Liver (tissue), 9 donors: Measurements from ENCODE around the gene RHOT2. TPM values are rescaled to one million over a fixed set of nuclear protein-coding genes. Genes with fewer than 3 reads are reported as not detected.
A peak's percentile ranks its signal among the peaks of the same experiment; 100 is the strongest.

Experiments used
- DNase-seq: peaks from one replicate; pipeline ENCODE4 v3.0.0-alpha.2; 2017; ENCODE audit warnings: low spot score
- H3K27ac ChIP-seq, 2 donors: one replicate each; pipeline ENCODE4 v1.7.0; 2013; ENCODE audit warnings: inconsistent platforms in 2 of 2, low read length in 2 of 2, control low read depth in 1 of 2, low read depth in 1 of 2, mild to moderate bottlenecking in 1 of 2
- H3K27me3 ChIP-seq, 4 donors: one replicate each; pipeline versions ENCODE4 v1.6.1 to v1.7.0; 2013; ENCODE audit warnings: low read length in 3 of 4, inconsistent platforms in 1 of 4, mild to moderate bottlenecking in 1 of 4, moderate library complexity in 1 of 4; ENCODE audit not compliant: control insufficient read depth in 4 of 4, insufficient read depth in 4 of 4
- H3K36me3 ChIP-seq, 4 donors: one replicate each; pipeline versions ENCODE4 v1.6.1 to v1.7.0; 2013; ENCODE audit warnings: low read length in 3 of 4, mild to moderate bottlenecking in 3 of 4, low read depth in 1 of 4, moderate library complexity in 1 of 4; ENCODE audit not compliant: control insufficient read depth in 4 of 4, insufficient read depth in 3 of 4
- H3K4me1 ChIP-seq, 4 donors: one replicate each; pipeline versions ENCODE4 v1.6.1 to v1.7.0; 2013; ENCODE audit warnings: low read length in 3 of 4, mild to moderate bottlenecking in 3 of 4, moderate library complexity in 1 of 4; ENCODE audit not compliant: control insufficient read depth in 4 of 4, insufficient read depth in 4 of 4
- H3K4me3 ChIP-seq, 3 donors: one replicate each; pipeline versions ENCODE4 v1.6.1 to v1.7.0; 2013; ENCODE audit warnings: low read length in 3 of 3, control low read depth in 1 of 3, low read depth in 1 of 3, mild to moderate bottlenecking in 1 of 3
- H3K9ac ChIP-seq, 2 donors: one replicate each; pipeline ENCODE4 v1.7.0; 2013; ENCODE audit warnings: low read length in 2 of 2, mild to moderate bottlenecking in 2 of 2, moderate library complexity in 2 of 2, control low read depth in 1 of 2, low read depth in 1 of 2
- H3K9me3 ChIP-seq, 4 donors: one replicate each; pipeline versions ENCODE4 v1.6.1 to v1.7.0; 2013; ENCODE audit warnings: low read length in 3 of 4; ENCODE audit not compliant: control insufficient read depth in 4 of 4
- CTCF ChIP-seq: fragments of 150-350 bp; IDR thresholded peaks from 2 replicates; pipeline ENCODE4 v1.5.1; 2017; ENCODE audit warnings: improper control_type of control experiment, low read depth, low read length; ENCODE audit not compliant: missing input control
- EGR1 ChIP-seq, 2 donors: IDR thresholded peaks; 2 replicates each; pipeline ENCODE4 v1.6.1; 2016 to 2018; ENCODE audit warnings: antibody characterized with exemption in 2 of 2, low read depth in 2 of 2
- FOXA1 ChIP-seq: IDR thresholded peaks from 2 replicates; pipeline ENCODE4 v1.6.1; 2016; ENCODE audit warnings: antibody characterized with exemption
- FOXA2 ChIP-seq: IDR thresholded peaks from 2 replicates; pipeline ENCODE4 v1.6.1; 2016; ENCODE audit warnings: antibody characterized with exemption
- GABPA ChIP-seq, 2 donors: IDR thresholded peaks in 1 of 2; conservative IDR thresholded peaks in 1 of 2; 2 replicates each; pipeline ENCODE4 v1.6.1; 2016; ENCODE audit warnings: antibody characterized with exemption in 2 of 2, mild to moderate bottlenecking in 1 of 2, moderate library complexity in 1 of 2
- HNF4A ChIP-seq, 2 donors: conservative IDR thresholded peaks; 2 replicates each; pipeline ENCODE4 v1.6.1; 2016; ENCODE audit warnings: antibody characterized with exemption in 2 of 2, mild to moderate bottlenecking in 2 of 2
- HNF4G ChIP-seq: IDR thresholded peaks from 2 replicates; pipeline ENCODE4 v1.6.1; 2016; ENCODE audit warnings: antibody characterized with exemption
- JUND ChIP-seq, 2 donors: IDR thresholded peaks; 2 replicates each; pipeline ENCODE4 v1.6.1; 2016; ENCODE audit warnings: antibody characterized with exemption in 2 of 2
- NR2F2 ChIP-seq: IDR thresholded peaks from 2 replicates; pipeline ENCODE4 v1.6.1; 2016; ENCODE audit warnings: antibody characterized with exemption
- RAD21 ChIP-seq, 2 donors: IDR thresholded peaks; 2 replicates each; pipeline ENCODE4 v1.6.1; 2016; ENCODE audit warnings: antibody characterized with exemption in 2 of 2, mild to moderate bottlenecking in 2 of 2
- RXRA ChIP-seq, 2 donors: IDR thresholded peaks; 2 replicates each; pipeline ENCODE4 v1.6.1; 2017 to 2018; ENCODE audit warnings: antibody characterized with exemption in 2 of 2, mild to moderate bottlenecking in 1 of 2
- SP1 ChIP-seq: IDR thresholded peaks from 2 replicates; pipeline ENCODE4 v1.6.1; 2018; ENCODE audit warnings: antibody characterized with exemption, mild to moderate bottlenecking
- TAF1 ChIP-seq: conservative IDR thresholded peaks from 2 replicates; pipeline ENCODE4 v1.6.1; 2016; ENCODE audit warnings: antibody characterized with exemption, mild to moderate bottlenecking
- YY1 ChIP-seq: IDR thresholded peaks from 2 replicates; pipeline ENCODE4 v1.6.1; 2016; ENCODE audit warnings: antibody characterized with exemption, mild to moderate bottlenecking
- ZBTB33 ChIP-seq: IDR thresholded peaks from 2 replicates; pipeline ENCODE4 v1.6.1; 2016; ENCODE audit warnings: antibody characterized with exemption
- WGBS: extraction: QIAGEN DNeasy Blood & Tissue Kit; methylation state at CpG from one replicate; pipeline ENCODE4 v1.1.7; 2013; 5-methylcytosine and 5-hydroxymethylcytosine counted together
- polyA plus RNA-seq, 2 donors: library from polyadenylated mRNA; stranded (reverse) in 1 of 2; unstranded in 1 of 2; fragments of 200-250 nt in 1 of 2; fragments of >200 nt in 1 of 2; fragmentation: Nextera tagmentation in 1 of 2; extraction: Ambion mirVana in 1 of 2; gene quantifications; one replicate each; pipeline versions ENCODE4 v1.2.1 to v1.2.3, GENCODE V29; 2013 to 2015
- total RNA-seq, 2 donors: library from RNA; depleted of rRNA; stranded (reverse); fragments of >200 nt; gene quantifications; one replicate each; pipeline ENCODE4 v1.2.3, GENCODE V29; 2014
- TF ChIP-seq, protein P1 (sequence below): IDR thresholded peaks from 2 replicates; pipeline ENCODE4 v1.6.1; 2016; ENCODE audit warnings: antibody characterized with exemption, mild to moderate bottlenecking
- TF ChIP-seq, protein P2 (sequence below): IDR thresholded peaks from 2 replicates; pipeline ENCODE4 v1.6.1; 2016; ENCODE audit warnings: antibody characterized with exemption
- TF ChIP-seq, protein P3 (sequence below): IDR thresholded peaks from 2 replicates; pipeline ENCODE4 v1.6.1; 2016; ENCODE audit warnings: antibody characterized with exemption
- donor health status: healthy.
- donor health status: healthy.
- donor health status: healthy.
- donor health status: healthy.
- donor health status: healthy.

The RHOT2 gene
- total and polyA plus RNA-seq, 4 donors = 20.8 to 37.9 (median 34.3) TPM

DNA sequence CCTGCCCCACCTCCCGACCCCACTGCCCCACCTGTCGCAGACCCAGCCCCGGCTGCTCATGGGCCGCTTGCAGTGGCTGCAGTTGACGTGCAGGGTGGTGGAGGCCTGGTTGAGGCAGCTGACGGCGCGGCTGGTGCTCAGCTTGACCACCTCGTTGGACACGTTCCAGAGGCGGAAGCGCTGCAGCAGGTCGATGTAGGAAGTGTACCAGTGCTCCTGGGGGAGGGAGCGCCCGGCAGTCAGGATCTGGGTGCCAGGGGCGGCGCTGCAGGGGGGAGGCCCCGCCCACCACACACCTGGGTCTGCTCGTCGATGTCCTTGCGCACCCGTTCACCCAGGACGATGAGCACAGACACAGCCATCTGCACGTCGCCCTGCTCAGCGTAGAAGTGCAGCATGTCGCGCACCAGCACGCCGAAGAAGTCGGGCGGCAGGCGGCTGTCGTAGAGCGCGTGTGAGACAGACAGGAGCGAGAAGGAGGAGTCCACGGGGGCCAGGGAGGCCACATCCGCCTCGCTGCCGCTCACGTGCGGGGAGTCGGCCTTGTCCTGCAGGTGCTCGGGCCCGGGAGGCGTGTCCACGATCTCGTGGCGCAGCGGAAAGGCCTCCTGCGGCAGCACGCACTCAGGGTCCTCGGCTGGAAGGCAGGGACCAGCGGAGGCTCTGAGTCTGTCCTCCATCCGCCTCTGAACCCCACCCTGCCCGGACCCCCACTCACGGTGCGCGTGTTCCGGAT lies 17.2 kb downstream of the RHOT2 start:
- no peaks in the 10 kb centered on the region for H3K9me3 ChIP-seq
- H3K27me3 ChIP-seq = no peaks in the 10 kb centered on the region
- H3K36me3 ChIP-seq = peaks cover 8 to 21% (median 12%) of the 10 kb centered on the region in 4 donors
- H3K4me1 ChIP-seq = peaks cover 32 to 62% (median 50%) of the 10 kb centered on the region in 4 donors
- no peak overlapping the region for H3K27ac ChIP-seq
- DNase-seq = no peak
- H3K4me3 ChIP-seq = peak overlapping the region in 1 of 3 donors; percentile 85
- TF ChIP-seq RXRA (IDR thresholded peaks at IDR 0.05) (no peak), SP1 (no peak), FOXA1 (no peak), HNF4G (no peak), GABPA (IDR thresholded peaks at IDR 0.05 in 1 of 2, conservative IDR thresholded peaks at IDR 0.05 in 1 of 2) (no peak), NR2F2 (no peak), CTCF (no peak), YY1 (no peak), ZBTB33 (no peak), HNF4A (conservative IDR thresholded peaks at IDR 0.05) (no peak), TAF1 (no peak), RAD21 (IDR thresholded peaks at IDR 0.05) (no peak), FOXA2 (no peak), JUND (IDR thresholded peaks at IDR 0.05) (no peak), EGR1 (IDR thresholded peaks at IDR 0.05; ENCODE audit: low read depth in 2 of 2) (no peak)
- TF ChIP-seq, protein P1, sequence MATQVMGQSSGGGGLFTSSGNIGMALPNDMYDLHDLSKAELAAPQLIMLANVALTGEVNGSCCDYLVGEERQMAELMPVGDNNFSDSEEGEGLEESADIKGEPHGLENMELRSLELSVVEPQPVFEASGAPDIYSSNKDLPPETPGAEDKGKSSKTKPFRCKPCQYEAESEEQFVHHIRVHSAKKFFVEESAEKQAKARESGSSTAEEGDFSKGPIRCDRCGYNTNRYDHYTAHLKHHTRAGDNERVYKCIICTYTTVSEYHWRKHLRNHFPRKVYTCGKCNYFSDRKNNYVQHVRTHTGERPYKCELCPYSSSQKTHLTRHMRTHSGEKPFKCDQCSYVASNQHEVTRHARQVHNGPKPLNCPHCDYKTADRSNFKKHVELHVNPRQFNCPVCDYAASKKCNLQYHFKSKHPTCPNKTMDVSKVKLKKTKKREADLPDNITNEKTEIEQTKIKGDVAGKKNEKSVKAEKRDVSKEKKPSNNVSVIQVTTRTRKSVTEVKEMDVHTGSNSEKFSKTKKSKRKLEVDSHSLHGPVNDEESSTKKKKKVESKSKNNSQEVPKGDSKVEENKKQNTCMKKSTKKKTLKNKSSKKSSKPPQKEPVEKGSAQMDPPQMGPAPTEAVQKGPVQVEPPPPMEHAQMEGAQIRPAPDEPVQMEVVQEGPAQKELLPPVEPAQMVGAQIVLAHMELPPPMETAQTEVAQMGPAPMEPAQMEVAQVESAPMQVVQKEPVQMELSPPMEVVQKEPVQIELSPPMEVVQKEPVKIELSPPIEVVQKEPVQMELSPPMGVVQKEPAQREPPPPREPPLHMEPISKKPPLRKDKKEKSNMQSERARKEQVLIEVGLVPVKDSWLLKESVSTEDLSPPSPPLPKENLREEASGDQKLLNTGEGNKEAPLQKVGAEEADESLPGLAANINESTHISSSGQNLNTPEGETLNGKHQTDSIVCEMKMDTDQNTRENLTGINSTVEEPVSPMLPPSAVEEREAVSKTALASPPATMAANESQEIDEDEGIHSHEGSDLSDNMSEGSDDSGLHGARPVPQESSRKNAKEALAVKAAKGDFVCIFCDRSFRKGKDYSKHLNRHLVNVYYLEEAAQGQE = no peak
- TF ChIP-seq, protein P2, sequence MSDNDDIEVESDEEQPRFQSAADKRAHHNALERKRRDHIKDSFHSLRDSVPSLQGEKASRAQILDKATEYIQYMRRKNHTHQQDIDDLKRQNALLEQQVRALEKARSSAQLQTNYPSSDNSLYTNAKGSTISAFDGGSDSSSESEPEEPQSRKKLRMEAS = no peak
- TF ChIP-seq, protein P3, sequence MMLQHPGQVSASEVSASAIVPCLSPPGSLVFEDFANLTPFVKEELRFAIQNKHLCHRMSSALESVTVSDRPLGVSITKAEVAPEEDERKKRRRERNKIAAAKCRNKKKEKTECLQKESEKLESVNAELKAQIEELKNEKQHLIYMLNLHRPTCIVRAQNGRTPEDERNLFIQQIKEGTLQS = no peak
- WGBS = 96% methylated on average over 61 of the region's 61 CpGs
- H3K9ac ChIP-seq = no peak overlapping the region
